Psoas muscle (tissue), 8 donors: Measurements from ENCODE around the gene FAM50A. TPM values are rescaled to one million over a fixed set of nuclear protein-coding genes. Genes with fewer than 3 reads are reported as not detected.

Source experiments
- ATAC-seq, 4 donors: fragments of 200-7000 bp; cut with Tn5 transposase; one replicate each; pipeline ENCODE4 v1.9.1; 2020; ENCODE audit warnings: moderate library complexity in 3 of 4, mild to moderate bottlenecking in 2 of 4
- DNase-seq, 2 donors: peaks; one replicate each; pipeline ENCODE4 v3.0.0-alpha.2; 2020
- H3K27ac ChIP-seq: fragments of 200-600 bp; one replicate; pipeline ENCODE4 v1.8.0; 2022
- H3K27me3 ChIP-seq, 3 donors: fragments of 200-600 bp in 1 of 3; one replicate each; pipeline versions ENCODE4 v1.6.1 to v1.8.0; 2013 to 2022; ENCODE audit warnings: low read length in 2 of 3, mild to moderate bottlenecking in 2 of 3, moderate library complexity in 1 of 3; ENCODE audit not compliant: insufficient read depth in 3 of 3
- H3K36me3 ChIP-seq, 2 donors: fragments of 200-600 bp in 1 of 2; one replicate each; pipeline versions ENCODE4 v1.6.1 to v1.8.0; 2013 to 2022; ENCODE audit warnings: low read depth in 1 of 2, mild to moderate bottlenecking in 1 of 2, moderate library complexity in 1 of 2; ENCODE audit not compliant: insufficient read depth in 1 of 2
- H3K4me1 ChIP-seq: fragments of 200-600 bp; one replicate; pipeline ENCODE4 v1.8.0; 2022
- H3K4me3 ChIP-seq: fragments of 200-600 bp; one replicate; pipeline ENCODE4 v1.8.0; 2022; ENCODE audit warnings: mild to moderate bottlenecking
- H3K9me3 ChIP-seq: fragments of 200-600 bp; one replicate; pipeline ENCODE4 v1.8.0; 2022
- CTCF ChIP-seq: fragments of 200-600 bp; IDR thresholded peaks from one replicate; pipeline ENCODE4 v1.8.0; 2022; ENCODE audit warnings: antibody characterized with exemption
- WGBS, 3 donors: extraction: QIAGEN DNeasy Blood & Tissue Kit; methylation state at CpG; one replicate each; pipeline versions ENCODE4 v1.1.6 to v1.1.7; 2013; 5-methylcytosine and 5-hydroxymethylcytosine counted together
- intact Hi-C, 2 donors: fragments of 100-400 bp; cut with DNase I; formaldehyde crosslinking; loops; one replicate each; pipeline versions ENCODE4 v1.11.0 to v1.14.2; 2022
- polyA plus RNA-seq, 3 donors: library from polyadenylated mRNA; stranded (reverse); fragments of 200-250 nt; gene quantifications; one replicate each; pipeline ENCODE4 v1.2.3, GENCODE V29; 2013
- total RNA-seq, 4 donors: library from RNA; stranded (reverse); fragmentation: NEBNext Ultra II Directional in 2 of 4; extraction: Animal tissue kit (Norgen Biotek cat#: 25700) in 2 of 4; gene quantifications; one replicate each; pipeline versions ENCODE4 v1.2.1 to v1.2.4, GENCODE V29; 2021 to 2023
- donor health status: healthy with polysubstance abuse.
- donor health status: DM: no; HTN: no; CAD: no; lungs with moderate emphysema.
- donor health status: Bipolar disorder and iron deficiency.
- donor health status: healthy.
- donor health status: DM: yes; HTN: yes; CAD: no.
- donor health status: DM: no; HTN: no; CAD: no.
- donor health status: DM: no; HTN: no; CAD: no.
- donor health status: DM: yes; HTN: yes; CAD: no.

The FAM50A gene
- total and polyA plus RNA-seq, 7 donors, result 48.6 to 117 (median 59.6) TPM

- no peak for ATAC-seq
- peaks cover 0 to 42% of the 10 kb centered on the region in 2 donors for H3K36me3 ChIP-seq
- 87 to 92% (median 89%) methylated on average over 13 to 23 of the region's 23 CpGs for WGBS, 3 donors
These were observed 27.1 kb downstream of the FAM50A start for GRCh38 chrX:154470914-154471568.

GRCh38 chrX:154471839-154472684 is 28.1 kb downstream of the FAM50A start:
- Histone ChIP-seq H3K9me3 (no peaks in the 10 kb centered on the region), H3K4me1 (no peaks in the 10 kb centered on the region), H3K27me3 (no peaks in the 10 kb centered on the region), H3K27ac (no peak overlapping the region), H3K4me3 (no peak overlapping the region), H3K36me3 (peaks cover 0 to 32% of the 10 kb centered on the region in 2 donors)
- DNase-seq (peak in 1 of 2 donors; percentile 26), ATAC-seq (no peak)
- intact Hi-C loops, result no loop called here
- WGBS, 3 donors, result 75 to 87% (median 86%) methylated on average over 20 to 23 of the region's 23 CpGs
- TF ChIP-seq CTCF, result no peak

More at GRCh38 chrX:154470914-154471568, 27.1 kb downstream of the FAM50A start:
- TF ChIP-seq CTCF, result no peak
- H3K27me3 ChIP-seq, result no peaks in the 10 kb centered on the region
- intact Hi-C loops, result no loop called here
- H3K27ac ChIP-seq, result no peak overlapping the region
- no peak for DNase-seq
- no peak overlapping the region for H3K4me3 ChIP-seq
- no peaks in the 10 kb centered on the region for H3K4me1 ChIP-seq
- H3K9me3 ChIP-seq, result no peaks in the 10 kb centered on the region

- DNase-seq, result peak in 1 of 2 donors; percentile 38
- WGBS, 3 donors, result 76 to 83% (median 77%) methylated on average over 20 to 28 of the region's 28 CpGs
- intact Hi-C loops, result no loop called here
These were observed 29.0 kb downstream of the FAM50A start for GRCh38 chrX:154472685-154473632.

More at GRCh38 chrX:154472685-154473632, 29.0 kb downstream of the FAM50A start:
- Histone ChIP-seq H3K4me1 (no peaks in the 10 kb centered on the region), H3K36me3 (peaks cover 0 to 30% of the 10 kb centered on the region in 2 donors), H3K9me3 (no peaks in the 10 kb centered on the region), H3K4me3 (no peak overlapping the region), H3K27ac (no peak overlapping the region), H3K27me3 (no peaks in the 10 kb centered on the region)
- ATAC-seq, result no peak
- no peak for TF ChIP-seq CTCF
